ENCODE data around the gene SIK2.
A peak's percentile ranks its signal among the peaks of the same experiment; 100 is the strongest.

The SIK2 gene

GRCh38 chr11:111592491-111592890, 9.8 kb upstream of the SIK2 start:
- DNase-seq (no peak), ATAC-seq (replicated peaks) (no peak)
- no peaks in the 10 kb centered on the region for H3K36me3 Mint-ChIP-seq
- no peaks in the 10 kb centered on the region for H3K27me3 Mint-ChIP-seq
- H3K27ac Mint-ChIP-seq, result no peak overlapping the region
- peaks cover 2 to 6% of the 10 kb centered on the region in 2 donors for H3K4me1 Mint-ChIP-seq
- no peaks in the 10 kb centered on the region for H3K9me3 Mint-ChIP-seq
- no peak overlapping the region for H3K4me3 Mint-ChIP-seq

- H3K4me1 Mint-ChIP-seq, result peaks cover 2 to 17% of the 10 kb centered on the region in 2 donors
- no peaks in the 10 kb centered on the region for H3K27me3 Mint-ChIP-seq
- ATAC-seq (replicated peaks) (no peak), DNase-seq (no peak)
- H3K36me3 Mint-ChIP-seq, result no peaks in the 10 kb centered on the region
- H3K27ac Mint-ChIP-seq, result no peak overlapping the region
- H3K9me3 Mint-ChIP-seq, result no peaks in the 10 kb centered on the region
- H3K4me3 Mint-ChIP-seq, result no peak overlapping the region
These were observed 5.9 kb upstream of the SIK2 start for GRCh38 chr11:111596319-111596718.

- DNase-seq (no peak), ATAC-seq (replicated peaks) (no peak)
- no peaks in the 10 kb centered on the region for H3K9me3 Mint-ChIP-seq
- no peak overlapping the region for H3K4me3 Mint-ChIP-seq
- peaks cover 5 to 18% of the 10 kb centered on the region in 2 donors for H3K4me1 Mint-ChIP-seq
- H3K36me3 Mint-ChIP-seq, result no peaks in the 10 kb centered on the region
- H3K27me3 Mint-ChIP-seq, result no peaks in the 10 kb centered on the region
- no peak overlapping the region for H3K27ac Mint-ChIP-seq
These were observed 4.1 kb upstream of the SIK2 start for GRCh38 chr11:111598148-111598547.

GRCh38 chr11:111598559-111598958, 3.7 kb upstream of the SIK2 start:
- no peaks in the 10 kb centered on the region for H3K36me3 Mint-ChIP-seq
- ATAC-seq (replicated peaks) (no peak), DNase-seq (no peak)
- no peak overlapping the region for H3K27ac Mint-ChIP-seq
- no peaks in the 10 kb centered on the region for H3K9me3 Mint-ChIP-seq
- H3K4me3 Mint-ChIP-seq, result no peak overlapping the region
- H3K27me3 Mint-ChIP-seq, result no peaks in the 10 kb centered on the region
- peaks cover 9 to 22% of the 10 kb centered on the region in 2 donors for H3K4me1 Mint-ChIP-seq

- ATAC-seq (replicated peaks) (no peak), DNase-seq (no peak)
- Mint-ChIP-seq H3K4me3 (peak overlapping the region; percentile 87), H3K27ac (peak overlapping the region; percentile 93), H3K36me3 (no peaks in the 10 kb centered on the region), H3K9me3 (no peaks in the 10 kb centered on the region), H3K4me1 (peaks cover 16 to 28% of the 10 kb centered on the region in 2 donors), H3K27me3 (no peaks in the 10 kb centered on the region)
These were observed 642 bp upstream of the SIK2 start for GRCh38 chr11:111601636-111601978.

- no peaks in the 10 kb centered on the region for H3K36me3 Mint-ChIP-seq
- no peaks in the 10 kb centered on the region for H3K9me3 Mint-ChIP-seq
- no peak for DNase-seq
- peaks cover 16 to 23% of the 10 kb centered on the region in 2 donors for H3K4me1 Mint-ChIP-seq
- no peak for ATAC-seq (replicated peaks)
- no peaks in the 10 kb centered on the region for H3K27me3 Mint-ChIP-seq
- H3K4me3 Mint-ChIP-seq, result peak overlapping the region; percentile 87
- peak overlapping the region; percentile 85 for H3K27ac Mint-ChIP-seq
These were observed 789 bp downstream of the SIK2 start for GRCh38 chr11:111602865-111603610.

- Mint-ChIP-seq H3K36me3 (no peaks in the 10 kb centered on the region), H3K9me3 (no peaks in the 10 kb centered on the region), H3K27ac (peak overlapping the region; percentile 85), H3K4me3 (peak overlapping the region; percentile 87), H3K27me3 (no peaks in the 10 kb centered on the region), H3K4me1 (peaks cover 16 to 20% of the 10 kb centered on the region in 2 donors)
- ATAC-seq (replicated peaks), result no peak
- no peak for DNase-seq
These were observed 1.4 kb downstream of the SIK2 start for GRCh38 chr11:111603611-111604130.

GRCh38 chr11:111604392-111605009, 2.3 kb downstream of the SIK2 start:
- peak overlapping the region in 1 of 2 donors; percentile 38 for H3K4me3 Mint-ChIP-seq
- no peaks in the 10 kb centered on the region for H3K27me3 Mint-ChIP-seq
- H3K36me3 Mint-ChIP-seq, result no peaks in the 10 kb centered on the region
- DNase-seq (no peak), ATAC-seq (replicated peaks) (no peak)
- no peak overlapping the region for H3K27ac Mint-ChIP-seq
- H3K4me1 Mint-ChIP-seq, result peaks cover 16 to 17% of the 10 kb centered on the region in 2 donors
- no peaks in the 10 kb centered on the region for H3K9me3 Mint-ChIP-seq

- H3K4me1 Mint-ChIP-seq, result peaks cover 16 to 17% of the 10 kb centered on the region in 2 donors
- H3K9me3 Mint-ChIP-seq, result no peaks in the 10 kb centered on the region
- DNase-seq (no peak), ATAC-seq (replicated peaks) (no peak)
- H3K27ac Mint-ChIP-seq, result no peak overlapping the region
- H3K27me3 Mint-ChIP-seq, result no peaks in the 10 kb centered on the region
- no peak overlapping the region for H3K4me3 Mint-ChIP-seq
- H3K36me3 Mint-ChIP-seq, result no peaks in the 10 kb centered on the region
These were observed 3.4 kb downstream of the SIK2 start for GRCh38 chr11:111605681-111606080.

- Mint-ChIP-seq H3K36me3 (no peaks in the 10 kb centered on the region), H3K9me3 (no peaks in the 10 kb centered on the region), H3K4me3 (no peak overlapping the region), H3K4me1 (peaks cover 17 to 21% of the 10 kb centered on the region in 2 donors), H3K27me3 (no peaks in the 10 kb centered on the region), H3K27ac (no peak overlapping the region)
- ATAC-seq (replicated peaks) (no peak), DNase-seq (no peak)
These were observed 4.7 kb downstream of the SIK2 start for GRCh38 chr11:111606986-111607385.

- no peak overlapping the region for H3K27ac Mint-ChIP-seq
- H3K4me3 Mint-ChIP-seq, result no peak overlapping the region
- ATAC-seq (replicated peaks) (no peak), DNase-seq (no peak)
- H3K27me3 Mint-ChIP-seq, result no peaks in the 10 kb centered on the region
- H3K36me3 Mint-ChIP-seq, result no peaks in the 10 kb centered on the region
- H3K9me3 Mint-ChIP-seq, result no peaks in the 10 kb centered on the region
- H3K4me1 Mint-ChIP-seq, result peaks cover 17 to 27% of the 10 kb centered on the region in 2 donors
These were observed 5.5 kb downstream of the SIK2 start for GRCh38 chr11:111607751-111608150.

GRCh38 chr11:111612224-111612623, 10.0 kb downstream of the SIK2 start:
- Mint-ChIP-seq H3K4me1 (peaks cover 4 to 10% of the 10 kb centered on the region in 2 donors), H3K36me3 (peaks cover under 1% of the 10 kb centered on the region in 2 donors), H3K27ac (no peak overlapping the region), H3K27me3 (no peaks in the 10 kb centered on the region), H3K9me3 (no peaks in the 10 kb centered on the region), H3K4me3 (no peak overlapping the region)
- ATAC-seq (replicated peaks), result no peak
- DNase-seq, result no peak

- Mint-ChIP-seq H3K9me3 (no peaks in the 10 kb centered on the region), H3K27ac (no peak overlapping the region), H3K4me1 (peaks cover 0 to 3% of the 10 kb centered on the region in 2 donors), H3K27me3 (no peaks in the 10 kb centered on the region), H3K4me3 (no peak overlapping the region), H3K36me3 (peaks cover 7 to 14% of the 10 kb centered on the region in 2 donors)
- ATAC-seq (replicated peaks), result no peak
- DNase-seq, result no peak
These were observed 15.0 kb downstream of the SIK2 start for GRCh38 chr11:111617286-111617685.

GRCh38 chr11:111620518-111620917, 18.3 kb downstream of the SIK2 start:
- H3K36me3 Mint-ChIP-seq, result peaks cover 34 to 43% of the 10 kb centered on the region in 2 donors

GRCh38 chr11:111623527-111624030, 21.3 kb downstream of the SIK2 start:
- ATAC-seq (replicated peaks), result no peak
- H3K36me3 Mint-ChIP-seq, result peaks cover 39 to 44% of the 10 kb centered on the region in 2 donors

More at GRCh38 chr11:111620518-111620917, 18.3 kb downstream of the SIK2 start:
- Mint-ChIP-seq H3K9me3 (peaks cover 0 to 4% of the 10 kb centered on the region in 2 donors), H3K27me3 (no peaks in the 10 kb centered on the region), H3K4me1 (peaks cover 0 to 3% of the 10 kb centered on the region in 2 donors), H3K4me3 (no peak overlapping the region), H3K27ac (no peak overlapping the region)
- ATAC-seq (replicated peaks) (no peak), DNase-seq (no peak)

More at GRCh38 chr11:111623527-111624030, 21.3 kb downstream of the SIK2 start:
- Mint-ChIP-seq H3K4me3 (no peak overlapping the region), H3K27me3 (no peaks in the 10 kb centered on the region), H3K27ac (no peak overlapping the region), H3K4me1 (peaks cover 0 to 3% of the 10 kb centered on the region in 2 donors), H3K9me3 (peaks cover 0 to 4% of the 10 kb centered on the region in 2 donors)
- no peak for DNase-seq
